Measurements from ENCODE around the gene GABRR1. TPM values are rescaled to one million over a fixed set of nuclear protein-coding genes. Genes with fewer than 3 reads are reported as not detected.

GABRR1 gene
- total and polyA plus RNA-seq, 2 of the 13 experiments (the other 11 are each of a cell fraction or from before 2014, with no cell fraction given), result not detected

- TF ChIP-seq KAT2B (IDR thresholded peaks at IDR 0.05; ENCODE audit: borderline replicate concordance, low read depth, low read length) (no peak), ARID5B (CRISPR knock-in tag; IDR thresholded peaks at IDR 0.05) (peak; percentile 85), BRF2 (CRISPR knock-in tag; IDR thresholded peaks at IDR 0.05) (no peak), MBNL3 (CRISPR knock-in tag; conservative IDR thresholded peaks at IDR 0.05) (no peak), KLF13 (CRISPR knock-in tag; IDR thresholded peaks at IDR 0.05) (no peak), ZFP1 (CRISPR knock-in tag; IDR thresholded peaks at IDR 0.05) (no peak; the same call in 1 of the 2 replicates), ZZZ3 (CRISPR knock-in tag; IDR thresholded peaks at IDR 0.05; ENCODE audit: borderline replicate concordance) (no peak), NFIC (IDR thresholded peaks at IDR 0.05; ENCODE audit: low read length) (peak; percentile 73), ZNF234 (CRISPR knock-in tag; conservative IDR thresholded peaks at IDR 0.05) (no peak), ZSCAN12 (CRISPR knock-in tag; IDR thresholded peaks at IDR 0.05) (no peak), ZNF580 (CRISPR knock-in tag; IDR thresholded peaks at IDR 0.05; ENCODE audit: borderline replicate concordance, low read depth) (no peak), ZNF44 (CRISPR knock-in tag; IDR thresholded peaks at IDR 0.05) (no peak), FOXJ3 (CRISPR knock-in tag; IDR thresholded peaks at IDR 0.05; ENCODE audit: borderline replicate concordance) (no peak), FOXP1 (IDR thresholded peaks at IDR 0.05) (no peak), FOXP1 (CRISPR knock-in tag; IDR thresholded peaks at IDR 0.05) (no peak; the same call in none of the 2 replicates), RFX3 (CRISPR knock-in tag; IDR thresholded peaks at IDR 0.05) (no peak), HOXA9 (CRISPR knock-in tag; IDR thresholded peaks at IDR 0.05; ENCODE audit: borderline replicate concordance) (no peak), SAP130 (CRISPR knock-in tag; IDR thresholded peaks at IDR 0.05; ENCODE audit: low read depth) (peak; percentile 68), ARID4A (CRISPR knock-in tag; IDR thresholded peaks at IDR 0.05; ENCODE audit: borderline replicate concordance) (no peak; the same call in 1 of the 2 replicates), AGO2 (optimal IDR thresholded peaks at IDR 0.05; ENCODE audit: low read depth, low read length) (no peak), MED13 (CRISPR knock-in tag; IDR thresholded peaks at IDR 0.05) (no peak), HCFC1 (IDR thresholded peaks at IDR 0.05; ENCODE audit: low read depth, low read length) (no peak), PPARG (CRISPR knock-in tag; conservative IDR thresholded peaks at IDR 0.05) (peak; percentile 49)
Observed at GRCh38 chr6:89140347-89141156, 76.6 kb downstream of the GABRR1 start (continued).
